DMS114 treated with DMSO at 0.1 percent for 48 hours (cell line): ENCODE results near the gene SHISA5.

Experiments
- DNase-seq: peaks from one replicate; lab custom pipeline; 2025; ENCODE audit not compliant: unreplicated experiment; lab: John Stamatoyannopoulos, UW

The SHISA5 gene

DNA sequence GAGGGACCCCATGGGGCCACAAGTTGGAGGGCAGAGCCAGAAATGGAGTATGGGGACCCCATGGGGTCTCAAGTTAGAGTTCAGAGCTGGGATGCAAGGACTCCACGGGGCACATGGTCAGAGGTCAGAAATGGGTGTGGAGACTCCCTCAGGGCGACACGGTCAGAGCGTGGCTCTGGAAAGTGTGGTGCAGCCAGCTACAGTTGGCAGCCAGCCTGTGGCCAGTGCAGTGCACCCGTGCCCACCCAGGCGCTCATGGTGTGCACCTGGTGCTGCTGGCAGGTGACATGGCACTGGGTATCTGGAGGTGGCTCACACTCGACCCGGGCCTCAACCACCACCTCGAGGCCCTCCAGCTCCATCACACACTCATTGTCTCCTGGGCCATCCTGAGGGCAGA lies 85.3 kb downstream of the SHISA5 start:
- no peak for DNase-seq

GRCh38 chr3:48418140-48418539 lies 85.8 kb downstream of the SHISA5 start:
- no peak for DNase-seq
